DMS79 (cell line): Measurements from ENCODE around the gene KLHL6.
"Not testable (repeated sequence)": the region's sequence is repeated elsewhere in the genome, so short reads cannot be mapped to it uniquely, and the experiment has no call there.

ENCODE experiments used
- DNase-seq: peaks from one replicate; lab custom pipeline; 2025; lab: John Stamatoyannopoulos, UW

KLHL6 gene

GRCh38 chr3:183444748-183445147 is 110.8 kb downstream of the KLHL6 start:
- no peak for DNase-seq

- no peak for DNase-seq
Observed at GRCh38 chr3:183443395-183444385, 111.8 kb downstream of the KLHL6 start.

- no peak for DNase-seq
Observed at GRCh38 chr3:183442994-183443393, 112.5 kb downstream of the KLHL6 start.

DNA sequence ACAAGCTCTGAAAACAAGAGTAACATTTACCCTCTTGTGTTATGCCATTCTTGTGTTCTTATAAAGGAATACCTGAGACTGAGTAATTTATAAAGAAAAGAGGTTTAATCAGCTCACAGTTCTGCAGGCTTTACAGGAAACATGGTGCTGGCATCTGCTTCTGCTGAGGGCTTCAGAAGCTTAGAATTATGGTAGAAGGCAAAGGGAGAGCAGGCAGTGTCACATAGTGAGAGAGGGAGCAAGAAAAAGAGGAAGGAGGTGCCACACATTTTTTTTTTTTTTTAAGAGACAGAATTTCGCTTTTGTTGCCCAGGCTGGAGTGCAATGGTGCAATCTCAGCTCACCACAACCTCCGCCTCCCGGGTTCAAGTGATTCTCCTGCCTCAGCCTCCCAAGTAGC is 115.0 kb downstream of the KLHL6 start:
- not testable (repeated sequence) for DNase-seq

GRCh38 chr3:183439515-183439914 is 116.0 kb downstream of the KLHL6 start:
- DNase-seq: no peak

GRCh38 chr3:183438735-183439134 is 116.8 kb downstream of the KLHL6 start:
- peak; percentile 21 for DNase-seq

GRCh38 chr3:183437666-183438564 is 117.6 kb downstream of the KLHL6 start:
- DNase-seq: peak; percentile 84
